ENCODE measurements around the gene SORT1.
A peak's percentile ranks its signal among the peaks of the same experiment; 100 is the strongest.

Gene SORT1

GRCh38 chr1:109402025-109402424 lies 4.3 kb upstream of the SORT1 start:
- Histone ChIP-seq H2AFZ (ENCODE audit: low read depth, low read length) (no peak overlapping the region), H3K36me3 (replicated peaks; ENCODE audit: low read depth, low read length) (peaks cover 10% of the 10 kb centered on the region), H3K27me3 (ENCODE audit: low read depth, low read length) (peaks cover 11% of the 10 kb centered on the region), H3K9ac (ENCODE audit: low read length) (no peak overlapping the region), H3K4me3 (ENCODE audit: low read length) (no peak overlapping the region), H3K4me1 (ENCODE audit: low read length) (peaks cover under 1% of the 10 kb centered on the region; the same call in 1 of the 2 replicates), H3K27ac (ENCODE audit: low read length) (no peak overlapping the region), H3K9me3 (ENCODE audit: insufficient read depth, low read length) (no peaks in the 10 kb centered on the region), H3K79me2 (ENCODE audit: low read length) (no peaks in the 10 kb centered on the region), H4K20me1 (ENCODE audit: insufficient read depth, low read length) (peaks cover 5% of the 10 kb centered on the region; the same call in 1 of the 2 replicates), H3K4me2 (ENCODE audit: low read length) (no peak overlapping the region)
- no peak for TF ChIP-seq EZH2phosphoT487 (IDR thresholded peaks at IDR 0.05; ENCODE audit: low read depth)
- TF ChIP-seq CTCF (IDR thresholded peaks at IDR 0.05; ENCODE audit: low read depth, low read length), result no peak

GRCh38 chr1:109400035-109400655 lies 2.4 kb upstream of the SORT1 start:
- H3K4me3 ChIP-seq (ENCODE audit: low read length), result no peak overlapping the region
- TF ChIP-seq EZH2phosphoT487 (IDR thresholded peaks at IDR 0.05; ENCODE audit: low read depth), result no peak
- no peak for TF ChIP-seq CTCF (IDR thresholded peaks at IDR 0.05; ENCODE audit: low read depth, low read length)
- no peak overlapping the region for H3K27ac ChIP-seq (ENCODE audit: low read length)
- H3K79me2 ChIP-seq (ENCODE audit: low read length), result no peaks in the 10 kb centered on the region
- H2AFZ ChIP-seq (ENCODE audit: low read depth, low read length), result no peak overlapping the region
- H4K20me1 ChIP-seq (ENCODE audit: insufficient read depth, low read length), result peaks cover 5% of the 10 kb centered on the region; the same call in 1 of the 2 replicates
- peaks cover 10% of the 10 kb centered on the region for H3K36me3 ChIP-seq (replicated peaks; ENCODE audit: low read depth, low read length)
- H3K4me1 ChIP-seq (ENCODE audit: low read length), result peaks cover 7% of the 10 kb centered on the region; the same call in 1 of the 2 replicates
- H3K27me3 ChIP-seq (ENCODE audit: low read depth, low read length), result peaks cover 28% of the 10 kb centered on the region
- no peaks in the 10 kb centered on the region for H3K9me3 ChIP-seq (ENCODE audit: insufficient read depth, low read length)
- H3K9ac ChIP-seq (ENCODE audit: low read length), result no peak overlapping the region
- no peak overlapping the region for H3K4me2 ChIP-seq (ENCODE audit: low read length)

GRCh38 chr1:109399326-109399957 lies 1.7 kb upstream of the SORT1 start:
- Histone ChIP-seq H3K79me2 (ENCODE audit: low read length) (no peaks in the 10 kb centered on the region), H3K9me3 (ENCODE audit: insufficient read depth, low read length) (no peaks in the 10 kb centered on the region), H3K9ac (ENCODE audit: low read length) (no peak overlapping the region), H3K36me3 (replicated peaks; ENCODE audit: low read depth, low read length) (peaks cover 4% of the 10 kb centered on the region), H4K20me1 (ENCODE audit: insufficient read depth, low read length) (peaks cover 5% of the 10 kb centered on the region; the same call in 1 of the 2 replicates), H3K4me3 (ENCODE audit: low read length) (no peak overlapping the region), H3K4me2 (ENCODE audit: low read length) (no peak overlapping the region), H3K27me3 (ENCODE audit: low read depth, low read length) (peaks cover 34% of the 10 kb centered on the region), H3K4me1 (ENCODE audit: low read length) (peaks cover 7% of the 10 kb centered on the region; the same call in 1 of the 2 replicates), H2AFZ (ENCODE audit: low read depth, low read length) (no peak overlapping the region), H3K27ac (ENCODE audit: low read length) (no peak overlapping the region)
- TF ChIP-seq CTCF (IDR thresholded peaks at IDR 0.05; ENCODE audit: low read depth, low read length) (peak; percentile 61), EZH2phosphoT487 (IDR thresholded peaks at IDR 0.05; ENCODE audit: low read depth) (no peak)
